ENCODE measurements around the gene CES3.

Gene CES3

DNA sequence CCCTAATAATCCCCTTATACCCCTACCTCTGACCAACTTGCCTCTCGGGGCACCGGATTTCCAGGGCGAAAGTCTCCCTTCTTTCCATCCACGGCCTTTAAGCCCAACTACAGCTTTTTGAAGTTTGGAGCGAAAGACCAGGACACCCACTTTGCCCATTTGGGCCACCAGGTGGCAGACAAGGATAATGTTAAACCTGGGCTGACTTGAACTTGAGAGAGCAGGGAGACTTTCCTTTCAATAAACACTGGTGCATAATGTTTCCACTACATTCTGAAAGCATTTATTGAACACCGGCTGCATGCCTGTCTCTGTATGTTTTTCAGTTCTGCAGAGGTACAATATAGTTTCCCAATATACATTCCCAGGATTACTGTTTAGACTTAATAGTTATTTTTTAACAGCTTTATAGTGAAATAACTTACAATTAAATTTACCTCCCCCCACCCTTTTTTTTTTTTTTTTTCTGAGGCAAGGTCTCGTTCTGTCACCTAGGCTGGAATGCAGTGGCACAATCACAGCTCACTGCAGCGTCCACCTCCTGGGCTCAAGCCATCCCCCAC, 6.9 kb upstream of the CES3 start (continued):
- TF ChIP-seq YY1 (tag by site-specific recombination; IDR thresholded peaks at IDR 0.05), result no peak
- TF ChIP-seq, protein P1, sequence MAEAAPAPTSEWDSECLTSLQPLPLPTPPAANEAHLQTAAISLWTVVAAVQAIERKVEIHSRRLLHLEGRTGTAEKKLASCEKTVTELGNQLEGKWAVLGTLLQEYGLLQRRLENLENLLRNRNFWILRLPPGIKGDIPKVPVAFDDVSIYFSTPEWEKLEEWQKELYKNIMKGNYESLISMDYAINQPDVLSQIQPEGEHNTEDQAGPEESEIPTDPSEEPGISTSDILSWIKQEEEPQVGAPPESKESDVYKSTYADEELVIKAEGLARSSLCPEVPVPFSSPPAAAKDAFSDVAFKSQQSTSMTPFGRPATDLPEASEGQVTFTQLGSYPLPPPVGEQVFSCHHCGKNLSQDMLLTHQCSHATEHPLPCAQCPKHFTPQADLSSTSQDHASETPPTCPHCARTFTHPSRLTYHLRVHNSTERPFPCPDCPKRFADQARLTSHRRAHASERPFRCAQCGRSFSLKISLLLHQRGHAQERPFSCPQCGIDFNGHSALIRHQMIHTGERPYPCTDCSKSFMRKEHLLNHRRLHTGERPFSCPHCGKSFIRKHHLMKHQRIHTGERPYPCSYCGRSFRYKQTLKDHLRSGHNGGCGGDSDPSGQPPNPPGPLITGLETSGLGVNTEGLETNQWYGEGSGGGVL (tag by site-specific recombination; IDR thresholded peaks at IDR 0.05), result no peak
- TF ChIP-seq ZBTB7A (tag by site-specific recombination; IDR thresholded peaks at IDR 0.05; ENCODE audit: low read depth), result no peak
- no peak for TF ChIP-seq ZNF155 (tag by site-specific recombination; IDR thresholded peaks at IDR 0.05)
- TF ChIP-seq MEIS1 (CRISPR knock-in tag; IDR thresholded peaks at IDR 0.05; ENCODE audit: borderline replicate concordance), result no peak
- no peak for TF ChIP-seq ZNF175 (tag by site-specific recombination; IDR thresholded peaks at IDR 0.05)
- TF ChIP-seq ZNF768 (tag by site-specific recombination; IDR thresholded peaks at IDR 0.05), result no peak
- no peak for TF ChIP-seq HOXA7 (CRISPR knock-in tag; IDR thresholded peaks at IDR 0.05; ENCODE audit: borderline replicate concordance)
- TF ChIP-seq, protein P2, sequence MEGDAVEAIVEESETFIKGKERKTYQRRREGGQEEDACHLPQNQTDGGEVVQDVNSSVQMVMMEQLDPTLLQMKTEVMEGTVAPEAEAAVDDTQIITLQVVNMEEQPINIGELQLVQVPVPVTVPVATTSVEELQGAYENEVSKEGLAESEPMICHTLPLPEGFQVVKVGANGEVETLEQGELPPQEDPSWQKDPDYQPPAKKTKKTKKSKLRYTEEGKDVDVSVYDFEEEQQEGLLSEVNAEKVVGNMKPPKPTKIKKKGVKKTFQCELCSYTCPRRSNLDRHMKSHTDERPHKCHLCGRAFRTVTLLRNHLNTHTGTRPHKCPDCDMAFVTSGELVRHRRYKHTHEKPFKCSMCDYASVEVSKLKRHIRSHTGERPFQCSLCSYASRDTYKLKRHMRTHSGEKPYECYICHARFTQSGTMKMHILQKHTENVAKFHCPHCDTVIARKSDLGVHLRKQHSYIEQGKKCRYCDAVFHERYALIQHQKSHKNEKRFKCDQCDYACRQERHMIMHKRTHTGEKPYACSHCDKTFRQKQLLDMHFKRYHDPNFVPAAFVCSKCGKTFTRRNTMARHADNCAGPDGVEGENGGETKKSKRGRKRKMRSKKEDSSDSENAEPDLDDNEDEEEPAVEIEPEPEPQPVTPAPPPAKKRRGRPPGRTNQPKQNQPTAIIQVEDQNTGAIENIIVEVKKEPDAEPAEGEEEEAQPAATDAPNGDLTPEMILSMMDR (tag by site-specific recombination; IDR thresholded peaks at IDR 0.05), result peak; percentile 56; the same call in 1 of the 2 replicates
- TF ChIP-seq, protein P3, sequence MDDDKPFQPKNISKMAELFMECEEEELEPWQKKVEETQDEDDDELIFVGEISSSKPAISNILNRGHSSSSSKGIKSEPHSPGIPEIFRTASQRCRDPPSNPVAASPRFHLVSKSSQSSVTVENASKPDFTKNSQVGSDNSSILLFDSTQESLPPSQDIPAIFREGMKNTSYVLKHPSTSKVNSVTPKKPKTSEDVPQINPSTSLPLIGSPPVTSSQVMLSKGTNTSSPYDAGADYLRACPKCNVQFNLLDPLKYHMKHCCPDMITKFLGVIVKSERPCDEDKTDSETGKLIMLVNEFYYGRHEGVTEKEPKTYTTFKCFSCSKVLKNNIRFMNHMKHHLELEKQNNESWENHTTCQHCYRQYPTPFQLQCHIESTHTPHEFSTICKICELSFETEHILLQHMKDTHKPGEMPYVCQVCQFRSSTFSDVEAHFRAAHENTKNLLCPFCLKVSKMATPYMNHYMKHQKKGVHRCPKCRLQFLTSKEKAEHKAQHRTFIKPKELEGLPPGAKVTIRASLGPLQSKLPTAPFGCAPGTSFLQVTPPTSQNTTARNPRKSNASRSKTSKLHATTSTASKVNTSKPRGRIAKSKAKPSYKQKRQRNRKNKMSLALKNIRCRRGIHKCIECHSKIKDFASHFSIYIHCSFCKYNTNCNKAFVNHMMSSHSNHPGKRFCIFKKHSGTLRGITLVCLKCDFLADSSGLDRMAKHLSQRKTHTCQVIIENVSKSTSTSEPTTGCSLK (tag by site-specific recombination; IDR thresholded peaks at IDR 0.05), result no peak
- TF ChIP-seq ZNF571 (tag by site-specific recombination; IDR thresholded peaks at IDR 0.05), result no peak
- TF ChIP-seq ZNF837 (tag by site-specific recombination; IDR thresholded peaks at IDR 0.05), result no peak
- TF ChIP-seq ZNF830 (tag by site-specific recombination; IDR thresholded peaks at IDR 0.05; ENCODE audit: low read depth), result no peak
- peak; percentile 99 for TF ChIP-seq ZNF792 (tag by site-specific recombination; IDR thresholded peaks at IDR 0.05)
- TF ChIP-seq, protein P4, sequence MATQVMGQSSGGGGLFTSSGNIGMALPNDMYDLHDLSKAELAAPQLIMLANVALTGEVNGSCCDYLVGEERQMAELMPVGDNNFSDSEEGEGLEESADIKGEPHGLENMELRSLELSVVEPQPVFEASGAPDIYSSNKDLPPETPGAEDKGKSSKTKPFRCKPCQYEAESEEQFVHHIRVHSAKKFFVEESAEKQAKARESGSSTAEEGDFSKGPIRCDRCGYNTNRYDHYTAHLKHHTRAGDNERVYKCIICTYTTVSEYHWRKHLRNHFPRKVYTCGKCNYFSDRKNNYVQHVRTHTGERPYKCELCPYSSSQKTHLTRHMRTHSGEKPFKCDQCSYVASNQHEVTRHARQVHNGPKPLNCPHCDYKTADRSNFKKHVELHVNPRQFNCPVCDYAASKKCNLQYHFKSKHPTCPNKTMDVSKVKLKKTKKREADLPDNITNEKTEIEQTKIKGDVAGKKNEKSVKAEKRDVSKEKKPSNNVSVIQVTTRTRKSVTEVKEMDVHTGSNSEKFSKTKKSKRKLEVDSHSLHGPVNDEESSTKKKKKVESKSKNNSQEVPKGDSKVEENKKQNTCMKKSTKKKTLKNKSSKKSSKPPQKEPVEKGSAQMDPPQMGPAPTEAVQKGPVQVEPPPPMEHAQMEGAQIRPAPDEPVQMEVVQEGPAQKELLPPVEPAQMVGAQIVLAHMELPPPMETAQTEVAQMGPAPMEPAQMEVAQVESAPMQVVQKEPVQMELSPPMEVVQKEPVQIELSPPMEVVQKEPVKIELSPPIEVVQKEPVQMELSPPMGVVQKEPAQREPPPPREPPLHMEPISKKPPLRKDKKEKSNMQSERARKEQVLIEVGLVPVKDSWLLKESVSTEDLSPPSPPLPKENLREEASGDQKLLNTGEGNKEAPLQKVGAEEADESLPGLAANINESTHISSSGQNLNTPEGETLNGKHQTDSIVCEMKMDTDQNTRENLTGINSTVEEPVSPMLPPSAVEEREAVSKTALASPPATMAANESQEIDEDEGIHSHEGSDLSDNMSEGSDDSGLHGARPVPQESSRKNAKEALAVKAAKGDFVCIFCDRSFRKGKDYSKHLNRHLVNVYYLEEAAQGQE (tag by site-specific recombination; IDR thresholded peaks at IDR 0.05), result no peak
- TF ChIP-seq FEZF1 (tag by site-specific recombination; IDR thresholded peaks at IDR 0.05), result no peak
- TF ChIP-seq, protein P5, sequence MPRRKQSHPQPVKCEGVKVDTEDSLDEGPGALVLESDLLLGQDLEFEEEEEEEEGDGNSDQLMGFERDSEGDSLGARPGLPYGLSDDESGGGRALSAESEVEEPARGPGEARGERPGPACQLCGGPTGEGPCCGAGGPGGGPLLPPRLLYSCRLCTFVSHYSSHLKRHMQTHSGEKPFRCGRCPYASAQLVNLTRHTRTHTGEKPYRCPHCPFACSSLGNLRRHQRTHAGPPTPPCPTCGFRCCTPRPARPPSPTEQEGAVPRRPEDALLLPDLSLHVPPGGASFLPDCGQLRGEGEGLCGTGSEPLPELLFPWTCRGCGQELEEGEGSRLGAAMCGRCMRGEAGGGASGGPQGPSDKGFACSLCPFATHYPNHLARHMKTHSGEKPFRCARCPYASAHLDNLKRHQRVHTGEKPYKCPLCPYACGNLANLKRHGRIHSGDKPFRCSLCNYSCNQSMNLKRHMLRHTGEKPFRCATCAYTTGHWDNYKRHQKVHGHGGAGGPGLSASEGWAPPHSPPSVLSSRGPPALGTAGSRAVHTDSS (tag by site-specific recombination; IDR thresholded peaks at IDR 0.05), result no peak
- no peak for TF ChIP-seq BCL11B (tag by site-specific recombination; IDR thresholded peaks at IDR 0.05; ENCODE audit: low read depth)
- no peak for TF ChIP-seq KLF1 (tag by site-specific recombination; IDR thresholded peaks at IDR 0.05)
- TF ChIP-seq GLIS2 (tag by site-specific recombination; IDR thresholded peaks at IDR 0.05), result no peak
- no peak for TF ChIP-seq ZNF777 (tag by site-specific recombination; IDR thresholded peaks at IDR 0.05; ENCODE audit: borderline replicate concordance)
- no peak for TF ChIP-seq ZNF677 (tag by site-specific recombination; IDR thresholded peaks at IDR 0.05)
- no peak for TF ChIP-seq ZNF157 (tag by site-specific recombination; IDR thresholded peaks at IDR 0.05)
- TF ChIP-seq, protein P6, sequence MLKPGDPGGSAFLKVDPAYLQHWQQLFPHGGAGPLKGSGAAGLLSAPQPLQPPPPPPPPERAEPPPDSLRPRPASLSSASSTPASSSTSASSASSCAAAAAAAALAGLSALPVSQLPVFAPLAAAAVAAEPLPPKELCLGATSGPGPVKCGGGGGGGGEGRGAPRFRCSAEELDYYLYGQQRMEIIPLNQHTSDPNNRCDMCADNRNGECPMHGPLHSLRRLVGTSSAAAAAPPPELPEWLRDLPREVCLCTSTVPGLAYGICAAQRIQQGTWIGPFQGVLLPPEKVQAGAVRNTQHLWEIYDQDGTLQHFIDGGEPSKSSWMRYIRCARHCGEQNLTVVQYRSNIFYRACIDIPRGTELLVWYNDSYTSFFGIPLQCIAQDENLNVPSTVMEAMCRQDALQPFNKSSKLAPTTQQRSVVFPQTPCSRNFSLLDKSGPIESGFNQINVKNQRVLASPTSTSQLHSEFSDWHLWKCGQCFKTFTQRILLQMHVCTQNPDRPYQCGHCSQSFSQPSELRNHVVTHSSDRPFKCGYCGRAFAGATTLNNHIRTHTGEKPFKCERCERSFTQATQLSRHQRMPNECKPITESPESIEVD (tag by site-specific recombination; IDR thresholded peaks at IDR 0.05), result no peak
- no peak for TF ChIP-seq ZNF747 (tag by site-specific recombination; IDR thresholded peaks at IDR 0.05)
- TF ChIP-seq ZNF302 (tag by site-specific recombination; IDR thresholded peaks at IDR 0.05; ENCODE audit: low read depth), result no peak
- TF ChIP-seq, protein P7, sequence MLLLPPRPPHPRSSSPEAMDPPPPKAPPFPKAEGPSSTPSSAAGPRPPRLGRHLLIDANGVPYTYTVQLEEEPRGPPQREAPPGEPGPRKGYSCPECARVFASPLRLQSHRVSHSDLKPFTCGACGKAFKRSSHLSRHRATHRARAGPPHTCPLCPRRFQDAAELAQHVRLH (tag by site-specific recombination; IDR thresholded peaks at IDR 0.05), result no peak

Data from HEK293 (cell line).